Neural cell (in vitro differentiated cells): ENCODE measurements around the gene C17orf113. TPM values are rescaled to one million over a fixed set of nuclear protein-coding genes. Genes with fewer than 3 reads are reported as not detected.

Experiments
- H2AFZ ChIP-seq: fragments of 200-600, 300-800 bp; sonication (generic), shearing (Covaris generic); 2 replicates; pipeline ENCODE4 v1.6.0; 2014; ENCODE audit warnings: low read depth, mild to moderate bottlenecking, antibody characterized with exemption, low read length, moderate library complexity
- H3F3A ChIP-seq: fragments of 200-600 bp; shearing (Covaris generic); 2 replicates; pipeline ENCODE4 v1.6.1; 2016; ENCODE audit warnings: mild to moderate bottlenecking, moderate library complexity, mixed read lengths, antibody characterized with exemption, low read length; ENCODE audit not compliant: insufficient read depth, poor library complexity, severe bottlenecking
- H3K27ac ChIP-seq: fragments of 200-600, 300-800 bp; sonication (generic), shearing (Covaris generic); 2 replicates; pipeline ENCODE4 v1.5.1; 2014; ENCODE audit warnings: mild to moderate bottlenecking, low read length, moderate library complexity
- H3K27me3 ChIP-seq: fragments of 300-800, 200-600 bp; sonication (generic), shearing (Covaris generic); 2 replicates; pipeline ENCODE4 v1.6.0; 2014; ENCODE audit warnings: mild to moderate bottlenecking, low read depth, low read length, moderate library complexity; ENCODE audit not compliant: insufficient read depth
- H3K36me3 ChIP-seq: fragments of 300-800, 200-600 bp; sonication (generic), shearing (Covaris generic); 2 replicates; pipeline ENCODE4 v1.5.1; 2014; ENCODE audit warnings: mild to moderate bottlenecking, antibody characterized with exemption, low read length, moderate library complexity; ENCODE audit not compliant: insufficient read depth
- H3K4me2 ChIP-seq: fragments of 300-800, 200-600 bp; sonication (generic), shearing (Covaris generic); 2 replicates; pipeline ENCODE4 v1.6.0; 2014; ENCODE audit warnings: mild to moderate bottlenecking, low read length
- H3K4me3 ChIP-seq: fragments of 300-800, 200-600 bp; sonication (generic), shearing (Covaris generic); 2 replicates; pipeline ENCODE4 v1.5.1; 2014; ENCODE audit warnings: mild to moderate bottlenecking, low read length, moderate library complexity
- H3K79me2 ChIP-seq: fragments of 200-600 bp; shearing (Covaris generic); replicated peaks from 2 replicates; pipeline ENCODE4 v1.6.0; 2014; ENCODE audit warnings: mild to moderate bottlenecking, low read length, moderate library complexity; ENCODE audit not compliant: insufficient read depth
- H3K9ac ChIP-seq: fragments of 300-800, 200-600 bp; sonication (generic), shearing (Covaris generic); 2 replicates; pipeline ENCODE4 v1.6.1; 2016; ENCODE audit warnings: mild to moderate bottlenecking, low read length, mixed read lengths
- H3K9me2 ChIP-seq: fragments of 200-600 bp; shearing (Covaris generic); 2 replicates; pipeline ENCODE4 v1.6.1; 2016; ENCODE audit warnings: mild to moderate bottlenecking, low read length, mixed read lengths; ENCODE audit not compliant: insufficient read depth
- H3K9me3 ChIP-seq: fragments of 200-600, 300-800 bp; sonication (generic), shearing (Covaris generic); 2 replicates; pipeline ENCODE4 v1.6.1; 2016; ENCODE audit warnings: mild to moderate bottlenecking, mixed run types, low read length, moderate library complexity, mixed read lengths
- H4K20me1 ChIP-seq: fragments of 200-600 bp; shearing (Covaris generic); 2 replicates; pipeline ENCODE4 v1.6.1; 2016; ENCODE audit warnings: mild to moderate bottlenecking, mixed run types; ENCODE audit not compliant: insufficient read depth
- CTCF ChIP-seq: fragments of 450-650 bp; IDR thresholded peaks from 2 replicates; pipeline ENCODE4 v1.5.1; 2014; ENCODE audit warnings: antibody characterized with exemption, mild to moderate bottlenecking, moderate library complexity; ENCODE audit not compliant: poor library complexity, severe bottlenecking
- EP300 ChIP-seq: fragments of 450-650 bp; conservative IDR thresholded peaks from 2 replicates; pipeline ENCODE4 v1.6.1; 2014; ENCODE audit warnings: antibody characterized with exemption, mild to moderate bottlenecking, moderate library complexity; ENCODE audit not compliant: poor library complexity, severe bottlenecking
- EZH2 ChIP-seq: fragments of 200-600, 300-800 bp; shearing (Covaris generic), sonication (generic); IDR thresholded peaks from 2 replicates; pipeline ENCODE4 v1.6.1; 2014; ENCODE audit warnings: antibody characterized with exemption, low read length, borderline replicate concordance, mild to moderate bottlenecking; ENCODE audit not compliant: insufficient read depth, poor library complexity, severe bottlenecking
- MXI1 ChIP-seq: fragments of 450-650 bp; conservative IDR thresholded peaks from 2 replicates; pipeline ENCODE4 v1.6.1; 2014; ENCODE audit warnings: antibody characterized with exemption, mild to moderate bottlenecking; ENCODE audit not compliant: poor library complexity, severe bottlenecking
- POLR2AphosphoS5 ChIP-seq: IDR thresholded peaks from 2 replicates; pipeline ENCODE4 v1.6.1; 2012
- RAD21 ChIP-seq: fragments of 450-650 bp; conservative IDR thresholded peaks from 2 replicates; pipeline ENCODE4 v1.6.1; 2014; ENCODE audit warnings: antibody characterized with exemption, mild to moderate bottlenecking, moderate library complexity
- REST ChIP-seq: IDR thresholded peaks from 2 replicates; pipeline ENCODE4 v1.6.1; 2012; ENCODE audit warnings: borderline replicate concordance
- SMC3 ChIP-seq: fragments of 450-650 bp; conservative IDR thresholded peaks from 2 replicates; pipeline ENCODE4 v1.6.1; 2014; ENCODE audit warnings: antibody characterized with exemption, mild to moderate bottlenecking, moderate library complexity; ENCODE audit not compliant: poor library complexity
- TAF1 ChIP-seq: IDR thresholded peaks from 2 replicates; pipeline ENCODE4 v1.6.1; 2012; ENCODE audit warnings: low read depth
- polyA plus RNA-seq: library from polyadenylated mRNA; depleted of rRNA; stranded (reverse); fragments of >200 nt; gene quantifications from 2 replicates; pipeline ENCODE4 v1.2.3, GENCODE V29; 2014

C17orf113 gene
- polyA plus RNA-seq, 1 donor from 2014 or later, result 5.2 TPM

GRCh38 chr17:41996855-41997164 lies 53.6 kb downstream of the C17orf113 start:
- Histone ChIP-seq H3K9me3 (no peaks in the 10 kb centered on the region), H3K36me3 (peaks cover 16% of the 10 kb centered on the region), H3K27ac (no peak overlapping the region), H3K9me2 (no peaks in the 10 kb centered on the region), H3K79me2 (peaks cover 4% of the 10 kb centered on the region), H2AFZ (no peak overlapping the region), H3K9ac (no peak overlapping the region), H3K4me2 (no peak overlapping the region), H3K27me3 (no peaks in the 10 kb centered on the region), H4K20me1 (no peaks in the 10 kb centered on the region), H3F3A (no peaks in the 10 kb centered on the region), H3K4me3 (no peak overlapping the region)
- TF ChIP-seq MXI1 (no peak), RAD21 (no peak), SMC3 (no peak), EP300 (no peak), EZH2 (no peak), POLR2AphosphoS5 (no peak), CTCF (no peak), TAF1 (no peak)

GRCh38 chr17:41992576-41992975 lies 57.8 kb downstream of the C17orf113 start:
- Histone ChIP-seq H3K9ac (no peak overlapping the region), H2AFZ (no peak overlapping the region)

More at GRCh38 chr17:41992576-41992975, 57.8 kb downstream of the C17orf113 start:
- no peaks in the 10 kb centered on the region for H3K27me3 ChIP-seq
- no peaks in the 10 kb centered on the region for H3K79me2 ChIP-seq
- H3K36me3 ChIP-seq, result peaks cover 23% of the 10 kb centered on the region
- H3F3A ChIP-seq, result no peaks in the 10 kb centered on the region
- H4K20me1 ChIP-seq, result no peaks in the 10 kb centered on the region
- H3K4me2 ChIP-seq, result no peak overlapping the region
- no peak overlapping the region for H3K27ac ChIP-seq
- H3K9me3 ChIP-seq, result no peaks in the 10 kb centered on the region
- H3K4me3 ChIP-seq, result no peak overlapping the region
- no peaks in the 10 kb centered on the region for H3K9me2 ChIP-seq
- TF ChIP-seq CTCF, result no peak
- TF ChIP-seq RAD21, result no peak
- no peak for TF ChIP-seq POLR2AphosphoS5
- no peak for TF ChIP-seq MXI1
- TF ChIP-seq EP300, result no peak
- TF ChIP-seq REST, result no peak
- TF ChIP-seq SMC3, result no peak
- no peak for TF ChIP-seq TAF1
- no peak for TF ChIP-seq EZH2
